ENCODE data around the gene PRPF40A.

PRPF40A gene

GRCh38 chr2:152647552-152647951, 69.7 kb downstream of the PRPF40A start:
- H3K4me3 Mint-ChIP-seq = no peak overlapping the region
- no peak for DNase-seq
- H3K27me3 Mint-ChIP-seq = no peaks in the 10 kb centered on the region
- H3K9me3 Mint-ChIP-seq = no peaks in the 10 kb centered on the region
- no peak for ATAC-seq
- H3K27ac Mint-ChIP-seq = no peak overlapping the region
- H3K4me1 Mint-ChIP-seq = no peaks in the 10 kb centered on the region

GRCh38 chr2:152646775-152647174, 70.5 kb downstream of the PRPF40A start:
- ATAC-seq (no peak), DNase-seq (no peak)
- Mint-ChIP-seq H3K4me3 (no peak overlapping the region), H3K27ac (no peak overlapping the region), H3K27me3 (no peaks in the 10 kb centered on the region), H3K4me1 (no peaks in the 10 kb centered on the region), H3K9me3 (no peaks in the 10 kb centered on the region)

GRCh38 chr2:152646264-152646663, 71.0 kb downstream of the PRPF40A start:
- ATAC-seq = no peak
- Mint-ChIP-seq H3K9me3 (no peaks in the 10 kb centered on the region), H3K27ac (peak overlapping the region in 1 of 2 donors; percentile 82), H3K4me3 (no peak overlapping the region), H3K4me1 (no peaks in the 10 kb centered on the region), H3K27me3 (no peaks in the 10 kb centered on the region)
- DNase-seq = no peak

- ATAC-seq (no peak), DNase-seq (no peak)
- H3K4me1 Mint-ChIP-seq = no peaks in the 10 kb centered on the region
- no peak overlapping the region for H3K4me3 Mint-ChIP-seq
- H3K27me3 Mint-ChIP-seq = no peaks in the 10 kb centered on the region
- H3K27ac Mint-ChIP-seq = no peak overlapping the region
- no peaks in the 10 kb centered on the region for H3K9me3 Mint-ChIP-seq
Measured at GRCh38 chr2:152644189-152644873, 72.9 kb downstream of the PRPF40A start.

GRCh38 chr2:152638590-152638989, 78.7 kb downstream of the PRPF40A start:
- Mint-ChIP-seq H3K4me3 (no peak overlapping the region), H3K27me3 (no peaks in the 10 kb centered on the region), H3K4me1 (no peaks in the 10 kb centered on the region), H3K9me3 (no peaks in the 10 kb centered on the region), H3K27ac (no peak overlapping the region)
- DNase-seq = no peak
- no peak for ATAC-seq

GRCh38 chr2:152638056-152638455, 79.2 kb downstream of the PRPF40A start:
- H3K9me3 Mint-ChIP-seq = no peaks in the 10 kb centered on the region
- ATAC-seq (no peak), DNase-seq (no peak)
- no peak overlapping the region for H3K27ac Mint-ChIP-seq
- no peaks in the 10 kb centered on the region for H3K27me3 Mint-ChIP-seq
- no peaks in the 10 kb centered on the region for H3K4me1 Mint-ChIP-seq
- no peak overlapping the region for H3K4me3 Mint-ChIP-seq

- H3K27me3 Mint-ChIP-seq = no peaks in the 10 kb centered on the region
Measured at GRCh38 chr2:152637251-152637650, 80.0 kb downstream of the PRPF40A start.

GRCh38 chr2:152635635-152636298, 81.5 kb downstream of the PRPF40A start:
- Mint-ChIP-seq H3K27me3 (no peaks in the 10 kb centered on the region), H3K4me1 (no peaks in the 10 kb centered on the region), H3K27ac (no peak overlapping the region), H3K4me3 (no peak overlapping the region), H3K9me3 (no peaks in the 10 kb centered on the region)
- DNase-seq (peak; percentile 50 to 55), ATAC-seq (peak; percentile 62)

More at GRCh38 chr2:152637251-152637650, 80.0 kb downstream of the PRPF40A start:
- no peak overlapping the region for H3K4me3 Mint-ChIP-seq
- H3K27ac Mint-ChIP-seq = no peak overlapping the region
- DNase-seq = no peak
- H3K4me1 Mint-ChIP-seq = no peaks in the 10 kb centered on the region
- ATAC-seq = no peak
- H3K9me3 Mint-ChIP-seq = no peaks in the 10 kb centered on the region

GRCh38 chr2:152632736-152633135, 84.5 kb downstream of the PRPF40A start:
- Mint-ChIP-seq H3K27me3 (no peaks in the 10 kb centered on the region), H3K4me3 (no peak overlapping the region), H3K4me1 (no peaks in the 10 kb centered on the region), H3K9me3 (no peaks in the 10 kb centered on the region), H3K27ac (peak overlapping the region in 1 of 2 donors; percentile 71)
- ATAC-seq = no peak
- no peak for DNase-seq

GRCh38 chr2:152630466-152630865, 86.8 kb downstream of the PRPF40A start:
- Mint-ChIP-seq H3K4me1 (no peaks in the 10 kb centered on the region), H3K27me3 (no peaks in the 10 kb centered on the region), H3K4me3 (no peak overlapping the region), H3K27ac (no peak overlapping the region), H3K9me3 (no peaks in the 10 kb centered on the region)
- no peak for ATAC-seq
- no peak for DNase-seq

- Mint-ChIP-seq H3K4me1 (no peaks in the 10 kb centered on the region), H3K9me3 (no peaks in the 10 kb centered on the region), H3K4me3 (no peak overlapping the region), H3K27me3 (no peaks in the 10 kb centered on the region), H3K27ac (no peak overlapping the region)
- DNase-seq (no peak), ATAC-seq (no peak)
Measured at GRCh38 chr2:152629202-152629601, 88.1 kb downstream of the PRPF40A start.

GRCh38 chr2:152627351-152627957, 89.8 kb downstream of the PRPF40A start:
- H3K27ac Mint-ChIP-seq = no peak overlapping the region
- no peaks in the 10 kb centered on the region for H3K4me1 Mint-ChIP-seq
- H3K27me3 Mint-ChIP-seq = no peaks in the 10 kb centered on the region
- H3K9me3 Mint-ChIP-seq = no peaks in the 10 kb centered on the region
- DNase-seq = no peak
- no peak overlapping the region for H3K4me3 Mint-ChIP-seq
- ATAC-seq = no peak

- ATAC-seq = no peak
- no peak overlapping the region for H3K4me3 Mint-ChIP-seq
- no peaks in the 10 kb centered on the region for H3K4me1 Mint-ChIP-seq
- no peaks in the 10 kb centered on the region for H3K9me3 Mint-ChIP-seq
- DNase-seq = no peak
- H3K27ac Mint-ChIP-seq = no peak overlapping the region
- no peaks in the 10 kb centered on the region for H3K27me3 Mint-ChIP-seq
Measured at GRCh38 chr2:152626911-152627339, 90.3 kb downstream of the PRPF40A start.

GRCh38 chr2:152624805-152625204, 92.5 kb downstream of the PRPF40A start:
- DNase-seq (no peak), ATAC-seq (no peak)
- H3K4me1 Mint-ChIP-seq = no peaks in the 10 kb centered on the region
- no peaks in the 10 kb centered on the region for H3K27me3 Mint-ChIP-seq
- H3K9me3 Mint-ChIP-seq = no peaks in the 10 kb centered on the region
- no peak overlapping the region for H3K4me3 Mint-ChIP-seq
- no peak overlapping the region for H3K27ac Mint-ChIP-seq

- DNase-seq (no peak), ATAC-seq (no peak)
- H3K27me3 Mint-ChIP-seq = no peaks in the 10 kb centered on the region
- H3K9me3 Mint-ChIP-seq = no peaks in the 10 kb centered on the region
- no peaks in the 10 kb centered on the region for H3K4me1 Mint-ChIP-seq
- H3K27ac Mint-ChIP-seq = no peak overlapping the region
- no peak overlapping the region for H3K4me3 Mint-ChIP-seq
Measured at GRCh38 chr2:152623775-152624174, 93.5 kb downstream of the PRPF40A start.

- no peak for DNase-seq
- ATAC-seq = no peak
- Mint-ChIP-seq H3K27ac (no peak overlapping the region), H3K9me3 (no peaks in the 10 kb centered on the region), H3K4me3 (no peak overlapping the region), H3K4me1 (no peaks in the 10 kb centered on the region), H3K27me3 (no peaks in the 10 kb centered on the region)
Measured at GRCh38 chr2:152623076-152623740, 94.1 kb downstream of the PRPF40A start.

Measured in stimulated activated naive CD8-positive, alpha-beta T cell treated with anti-CD3 and anti-CD28 coated beads, Interleukin-15, amount 100 ng/mL, for 72 hours (primary cell).